Fibroblast of the aortic adventitia (primary cell): ENCODE results near the gene TMEM198. TPM values are rescaled to one million over a fixed set of nuclear protein-coding genes. Genes with fewer than 3 reads are reported as not detected.
A peak's percentile ranks its signal among the peaks of the same experiment; 100 is the strongest.

ENCODE experiments used
- DNase-seq: peaks from one replicate; pipeline ENCODE4 v3.0.0-alpha.2; 2010; ENCODE audit warnings: low read depth
- H3K4me3 ChIP-seq: 2 replicates; pipeline ENCODE4 v1.5.1; 2011; ENCODE audit warnings: low read depth, mild to moderate bottlenecking, control low read depth, low read length, moderate library complexity
- CTCF ChIP-seq: IDR thresholded peaks from 2 replicates; pipeline ENCODE4 v1.5.1; 2011; ENCODE audit warnings: mild to moderate bottlenecking, low read length, control low read depth, inconsistent platforms; ENCODE audit not compliant: insufficient read depth
- total RNA-seq: library from RNA; depleted of rRNA; stranded (reverse); fragments of >200 nt; gene quantifications from 2 replicates; pipeline ENCODE4 v1.2.3, GENCODE V29; 2012; ENCODE audit warnings: low replicate concordance

The TMEM198 gene
- 1.1 and 2.8 TPM in 2 replicates for total RNA-seq

- TF ChIP-seq CTCF, result no peak
- DNase-seq, result peak; percentile 97
- H3K4me3 ChIP-seq, result peak within 1 kb of the TSS; percentile 80
Observed at GRCh38 chr2:219543596-219544358, at the start of gene TMEM198, which contains the start of gene CHPF. TMEM198 (plus strand) TSS chr2:219544028; CDS start chr2:219544728, 700 bp downstream. CHPF (minus strand) TSS chr2:219543809; CDS start chr2:219543538, 271 bp downstream.

GRCh38 chr2:219494952-219495530 lies 48.8 kb upstream of the TMEM198 start:
- no peak for DNase-seq
- H3K4me3 ChIP-seq, result no peak overlapping the region
- no peak for TF ChIP-seq CTCF

GRCh38 chr2:219495531-219496122 lies 48.2 kb upstream of the TMEM198 start:
- TF ChIP-seq CTCF, result peak; percentile 72
- peak; percentile 70 for DNase-seq
- H3K4me3 ChIP-seq, result no peak overlapping the region

GRCh38 chr2:219496247-219496824 lies 47.5 kb upstream of the TMEM198 start:
- no peak for DNase-seq
- TF ChIP-seq CTCF, result no peak

GRCh38 chr2:219496825-219497494 lies 46.9 kb upstream of the TMEM198 start:
- DNase-seq, result no peak
- H3K4me3 ChIP-seq, result no peak overlapping the region
- no peak for TF ChIP-seq CTCF

More at GRCh38 chr2:219496247-219496824, 47.5 kb upstream of the TMEM198 start:
- no peak overlapping the region for H3K4me3 ChIP-seq
